D341Med (cell line): ENCODE data around the gene CD82.
"Not testable (repeated sequence)": the region's sequence is repeated elsewhere in the genome, so short reads cannot be mapped to it uniquely, and the experiment has no call there.

ENCODE experiments used
- DNase-seq: peaks from one replicate; pipeline ENCODE4 v3.0.0; 2012; ENCODE audit warnings: low spot score

Gene CD82

DNA sequence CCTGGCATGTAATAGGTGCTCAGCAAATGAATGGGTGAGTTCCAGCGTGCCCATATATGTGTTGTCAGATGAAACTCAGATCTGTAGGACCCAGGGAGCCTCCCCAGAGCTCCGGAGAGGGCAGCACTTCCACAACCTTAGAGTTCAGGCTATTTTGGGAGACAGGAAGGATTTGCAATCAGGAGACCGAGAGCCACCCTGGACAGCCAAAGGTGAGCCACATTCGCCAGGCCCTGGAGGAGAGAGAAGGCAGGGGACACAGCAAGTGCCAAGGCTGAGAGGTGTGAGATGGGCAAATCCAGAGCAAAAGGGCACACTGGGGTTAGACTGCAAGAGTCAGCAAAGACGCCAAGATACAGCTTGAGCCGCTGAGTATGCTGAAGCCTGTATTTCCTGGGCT lies 66.4 kb downstream of the CD82 start:
- DNase-seq = peak; percentile 5

DNA sequence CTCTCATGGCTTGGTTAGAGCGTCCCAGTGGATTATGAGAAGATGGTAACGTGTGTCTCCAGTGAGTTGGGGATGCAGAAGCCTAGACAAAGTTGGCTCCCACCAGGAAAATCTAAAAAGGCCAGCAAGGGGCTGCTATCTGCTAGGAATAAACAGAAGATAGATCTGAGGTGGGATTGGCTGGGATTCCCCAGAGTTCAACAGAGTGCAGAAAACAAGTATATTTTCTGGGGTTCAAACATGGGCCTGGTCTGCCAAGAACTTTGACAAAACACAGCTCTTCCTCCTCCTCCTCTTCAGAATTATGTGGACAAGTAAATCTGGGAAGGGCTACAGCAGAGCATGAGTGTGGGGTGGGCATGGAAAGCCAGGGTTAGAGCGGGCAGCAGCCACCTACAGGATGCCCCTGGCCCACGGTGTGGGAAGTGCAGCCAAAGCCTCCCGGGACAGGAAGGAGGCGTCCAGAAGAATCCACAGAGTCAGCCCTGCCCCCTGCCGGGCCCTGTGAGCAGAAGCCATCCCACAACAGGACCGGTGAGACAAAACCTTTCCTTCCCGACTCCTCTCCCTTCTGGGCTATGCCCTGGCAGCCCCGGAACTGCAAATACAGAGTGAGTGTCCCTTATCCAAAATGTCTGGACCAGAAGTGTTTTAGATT lies 67.1 kb downstream of the CD82 start:
- peak; percentile 49 for DNase-seq

DNA sequence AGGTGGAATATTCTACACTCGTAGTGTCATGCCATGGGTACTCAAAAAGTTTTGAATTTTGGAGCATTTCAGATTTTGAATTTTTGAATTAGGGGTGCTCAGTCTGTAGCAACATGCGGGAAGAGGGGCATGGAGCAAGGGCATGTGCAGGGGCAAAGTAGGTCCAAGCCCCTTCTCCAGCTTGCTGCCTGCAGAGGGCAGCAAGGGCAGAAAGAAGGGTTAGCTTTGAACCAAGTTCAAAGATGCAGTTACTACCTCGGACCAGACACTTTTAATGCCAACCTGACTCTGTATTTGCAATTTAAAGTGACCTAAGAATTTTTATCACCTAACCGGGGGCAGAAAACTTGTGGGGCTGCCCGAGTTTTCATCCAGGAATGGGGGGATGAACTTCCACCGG lies 68.2 kb downstream of the CD82 start:
- peak; percentile 49 for DNase-seq

DNA sequence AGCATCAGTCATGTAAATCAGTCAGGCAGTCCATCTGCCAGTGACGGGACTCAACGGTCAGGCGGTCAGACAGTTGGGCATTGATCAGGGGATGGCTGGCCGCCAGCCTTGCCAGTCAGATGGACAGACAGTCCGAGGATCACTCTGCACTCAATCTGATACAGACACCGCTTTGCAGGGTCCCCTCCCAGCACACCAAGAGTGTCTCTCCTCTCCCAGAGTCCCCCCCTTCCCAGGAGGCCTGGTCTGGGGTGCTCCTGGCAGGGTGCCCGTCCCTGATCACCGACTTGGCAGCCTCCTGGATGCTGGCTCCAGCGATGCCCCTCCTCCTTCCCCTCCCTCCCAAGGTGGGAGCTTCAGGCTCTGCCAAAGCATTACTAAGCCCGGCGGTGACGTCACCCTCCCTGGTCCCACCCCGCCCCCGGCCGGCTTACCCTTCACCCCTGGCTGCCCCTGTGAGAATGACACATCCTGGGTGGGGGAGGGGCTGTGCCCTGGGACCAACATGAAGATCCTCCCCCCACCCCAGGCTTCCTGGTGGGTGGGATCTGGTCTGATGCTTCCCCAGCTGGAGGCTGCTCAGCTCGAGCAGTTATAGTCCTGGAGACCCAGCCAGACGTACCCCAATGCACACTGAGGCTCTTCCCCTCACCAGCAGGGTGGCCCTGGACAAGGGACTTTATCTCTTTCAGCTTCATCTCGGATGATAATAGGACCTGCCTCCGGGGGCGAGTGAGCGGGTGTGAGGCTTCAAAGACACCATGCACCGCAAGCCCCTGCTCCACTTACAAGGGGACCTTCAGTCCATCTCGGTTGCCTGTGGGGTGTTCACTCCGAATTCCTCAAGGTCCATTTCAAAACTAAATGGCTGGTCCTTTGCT lies 69.2 kb downstream of the CD82 start:
- peak; percentile 50 for DNase-seq

DNA sequence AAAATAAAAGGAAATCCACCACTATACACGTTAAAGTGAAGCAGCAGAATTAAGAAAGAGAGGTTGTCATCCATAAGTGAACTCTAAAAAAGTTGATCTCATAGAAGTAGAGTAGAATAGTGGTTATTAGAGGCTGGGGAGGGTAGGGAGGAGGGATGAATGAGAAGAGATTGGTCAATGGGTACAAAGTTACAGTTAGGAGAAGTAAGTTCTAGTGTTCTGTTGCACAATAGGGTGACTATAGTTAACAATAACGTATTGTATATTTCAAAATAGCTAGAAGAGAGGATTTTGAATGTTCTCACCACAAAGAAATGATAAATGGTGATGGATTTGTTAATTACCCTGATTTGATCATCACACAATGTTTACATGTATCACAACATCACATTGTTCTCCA lies 72.0 kb downstream of the CD82 start:
- no peak for DNase-seq

DNA sequence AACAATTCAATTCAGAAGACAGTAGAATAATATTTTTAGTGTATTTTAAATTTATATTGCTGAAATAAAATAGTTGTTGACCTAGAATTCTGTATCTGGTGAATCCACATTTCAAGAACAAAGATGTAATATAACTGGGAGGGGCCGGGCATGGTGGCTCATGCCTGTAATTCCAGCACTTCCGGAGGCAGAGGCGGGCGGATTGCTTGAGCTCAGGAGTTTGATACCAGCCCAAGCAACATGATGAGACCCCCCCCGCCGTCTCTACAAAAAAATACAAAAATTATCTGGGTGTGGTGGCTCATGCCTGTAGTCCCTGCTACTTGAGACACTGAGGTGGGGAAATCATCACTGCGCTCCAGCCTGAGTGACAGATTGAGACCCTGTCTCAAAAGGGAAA lies 72.6 kb downstream of the CD82 start:
- DNase-seq = no peak

DNA sequence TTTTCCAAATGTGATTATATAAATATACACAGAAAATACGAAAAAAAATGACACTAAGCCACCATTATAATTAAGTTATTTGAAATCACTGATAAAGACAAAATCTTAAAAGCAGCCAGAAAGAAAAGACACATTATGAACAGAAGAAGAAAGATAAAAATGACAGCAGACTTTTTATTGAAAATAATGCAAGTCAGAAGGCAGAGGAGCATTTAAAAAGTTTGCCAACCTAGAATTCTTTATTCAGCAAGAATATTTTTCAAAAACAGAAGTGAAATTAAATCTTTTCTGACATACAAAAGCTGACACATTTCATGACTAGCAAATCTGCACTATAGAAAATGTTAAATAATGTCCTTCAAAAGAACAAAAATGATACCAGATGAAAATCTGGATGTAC lies 77.8 kb downstream of the CD82 start:
- no peak for DNase-seq

DNA sequence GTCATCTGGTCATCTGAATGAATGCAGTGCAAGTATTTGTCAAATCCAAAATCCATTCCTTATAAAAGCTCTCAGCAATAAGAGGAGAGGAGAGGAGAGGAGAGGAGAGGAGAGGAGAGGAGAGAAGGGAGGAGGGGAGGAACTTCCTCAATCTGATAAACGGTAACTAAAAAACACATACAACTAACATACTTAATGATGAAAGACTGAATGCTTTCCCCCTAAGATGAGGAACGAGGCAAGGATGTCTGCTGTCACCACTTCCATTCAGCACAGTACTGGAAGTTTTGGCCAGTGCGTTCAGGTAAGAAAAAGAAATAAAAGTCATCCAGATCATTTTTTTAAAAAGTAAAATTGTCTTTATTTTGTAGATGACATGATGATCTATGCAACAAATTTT lies 80.4 kb downstream of the CD82 start:
- DNase-seq = no peak

DNA sequence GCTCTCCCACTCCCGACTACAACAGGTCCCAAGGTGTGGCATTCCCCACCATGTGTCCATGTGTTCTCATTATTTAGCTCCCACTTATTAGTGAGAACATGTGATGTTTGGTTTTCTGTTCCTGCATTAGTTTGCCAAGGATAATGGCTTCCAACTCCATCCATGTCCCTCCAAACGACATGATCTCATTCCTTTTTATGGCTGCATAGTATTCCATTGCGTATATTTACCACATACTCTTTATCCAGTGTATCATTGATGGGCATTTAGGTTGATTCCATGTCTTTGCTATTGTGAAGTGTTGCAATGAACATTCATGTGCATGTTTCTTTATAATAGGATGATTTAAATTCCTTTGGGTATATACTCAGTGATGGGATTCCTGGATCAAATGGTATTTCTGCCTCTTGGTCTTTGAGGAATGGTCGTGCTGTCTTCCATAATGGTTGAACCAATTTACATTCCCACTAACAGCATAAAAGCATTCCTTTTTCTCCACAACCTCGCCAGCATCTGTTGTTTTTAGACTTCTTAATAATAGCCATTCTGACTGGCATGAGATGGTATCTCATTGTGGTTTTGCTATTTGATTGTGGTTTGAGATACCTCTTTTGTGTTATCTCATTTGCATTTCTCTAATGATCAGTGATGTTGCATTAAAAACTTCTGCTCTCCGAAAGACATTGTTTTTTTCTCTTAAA lies 81.9 kb downstream of the CD82 start:
- not testable (repeated sequence) for DNase-seq

DNA sequence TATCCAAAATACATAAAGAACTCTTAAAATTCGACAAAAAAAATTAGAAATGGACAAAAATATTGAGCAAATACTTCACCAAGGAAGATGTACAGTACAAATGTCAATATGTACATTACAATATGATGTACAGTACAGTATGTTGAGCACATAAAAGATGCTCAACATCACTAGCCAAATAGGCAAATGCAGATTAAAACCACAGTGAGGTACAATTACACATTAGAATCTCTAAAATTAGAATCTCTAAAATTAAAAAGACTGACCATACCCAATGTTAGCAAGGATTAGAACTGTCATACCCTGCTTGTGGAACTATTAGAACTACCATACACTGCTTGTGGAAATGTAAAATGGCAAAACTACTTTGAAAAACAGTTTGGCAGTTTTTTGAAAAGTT lies 82.6 kb downstream of the CD82 start:
- no peak for DNase-seq

DNA sequence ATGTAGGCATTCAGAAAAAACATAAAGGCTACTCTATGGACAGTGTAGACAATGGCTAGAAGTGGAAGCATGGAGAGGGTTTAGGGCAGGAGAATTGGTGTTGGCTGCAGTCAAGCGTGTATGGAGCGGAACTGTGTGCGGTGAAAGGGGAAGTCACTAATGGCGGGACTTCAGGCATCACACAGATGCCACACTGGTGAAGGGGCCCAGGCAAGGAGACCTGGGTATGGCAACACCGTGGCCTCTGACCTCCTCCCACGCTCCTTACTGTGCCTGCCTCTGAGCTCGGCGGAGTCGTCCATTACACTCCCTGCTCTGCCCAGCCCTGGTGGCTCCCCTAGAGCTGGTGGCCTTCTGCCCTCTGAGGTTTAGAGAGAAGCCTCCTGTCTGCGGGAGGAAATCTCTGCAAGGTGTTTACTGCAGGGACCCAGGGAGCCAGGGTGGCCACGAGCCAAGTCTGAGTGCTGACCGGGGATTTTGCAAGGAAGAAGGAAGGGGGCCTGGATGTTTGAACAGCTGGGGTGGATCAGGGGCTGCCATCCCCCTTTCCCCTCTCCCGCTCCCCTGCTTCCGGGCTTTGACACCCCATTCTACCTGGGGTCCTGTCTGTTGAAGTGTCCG lies 86.2 kb downstream of the CD82 start:
- no peak for DNase-seq

DNA sequence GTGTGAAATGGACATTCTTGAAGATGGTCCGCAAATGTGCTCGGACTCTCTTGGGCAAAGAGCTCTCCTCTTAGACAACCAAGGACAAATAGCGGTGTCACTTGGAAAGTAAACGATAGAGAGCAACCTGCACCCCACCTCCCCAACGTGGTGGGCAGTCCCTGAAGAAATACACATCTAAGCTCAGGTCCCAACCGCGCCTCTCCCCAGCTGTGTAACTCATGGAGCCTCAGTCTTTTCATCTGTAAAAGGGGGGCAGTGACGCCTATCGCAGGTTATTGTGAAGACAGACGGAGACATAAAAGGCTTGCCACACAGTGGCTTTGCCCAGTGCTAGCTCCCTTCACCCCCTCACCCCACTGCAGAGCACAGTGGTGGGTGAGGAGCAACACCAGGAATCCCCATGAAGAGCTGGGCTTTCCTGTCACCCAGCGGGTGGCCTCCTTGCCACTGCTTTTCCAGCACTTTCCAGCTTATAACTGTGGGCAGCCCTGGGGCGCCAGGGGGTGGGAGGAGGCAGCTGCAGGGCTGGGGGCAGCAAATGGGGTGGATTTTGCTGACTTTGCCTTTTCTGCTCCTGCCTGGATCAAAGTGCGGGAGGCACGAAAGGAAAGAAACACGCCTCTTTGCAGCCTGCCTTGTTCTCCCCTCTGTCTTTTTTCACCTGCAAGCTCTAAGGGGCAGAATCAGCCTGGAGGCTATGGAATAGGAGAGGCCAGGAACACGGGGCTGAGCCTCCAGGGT lies 87.6 kb downstream of the CD82 start:
- no peak for DNase-seq

DNA sequence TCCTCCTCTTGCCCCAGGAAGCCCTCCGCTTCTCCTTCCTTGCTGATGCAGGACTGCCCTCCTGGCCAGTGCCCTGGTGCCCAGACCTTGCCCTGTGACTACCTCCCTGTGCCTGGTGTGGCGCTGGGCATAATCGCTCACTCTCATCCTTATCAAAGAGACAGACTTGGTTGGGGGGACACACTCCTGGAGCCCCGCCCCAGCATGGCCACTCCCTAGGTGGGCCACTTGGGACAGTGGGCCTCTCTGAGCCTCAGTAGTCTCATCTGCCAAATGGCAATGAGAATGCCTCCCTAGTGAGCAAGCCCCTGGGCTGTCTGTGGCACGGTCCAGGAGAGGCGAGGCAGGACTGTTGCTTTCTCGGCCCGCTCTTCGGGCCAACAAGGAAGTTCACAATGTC lies 88.6 kb downstream of the CD82 start:
- DNase-seq = no peak

DNA sequence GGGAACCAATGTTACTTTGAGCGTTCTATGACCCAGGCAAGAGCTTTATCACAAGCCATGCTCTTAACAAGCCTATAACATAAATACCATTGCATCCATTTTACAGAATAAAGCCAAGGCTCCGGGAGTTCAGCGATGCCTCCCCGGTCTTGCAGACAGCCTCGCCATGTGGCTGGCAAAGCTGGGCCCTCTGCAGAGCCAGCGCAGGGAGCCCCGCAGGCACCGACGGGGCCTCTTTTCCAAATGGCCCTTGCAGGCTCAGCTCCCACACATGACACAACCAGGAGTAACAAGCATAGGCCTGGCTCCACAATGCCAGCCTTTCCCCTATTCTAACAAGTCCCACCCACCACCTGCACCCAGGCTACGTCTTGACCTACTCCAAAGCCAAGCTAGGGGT lies 89.1 kb downstream of the CD82 start:
- DNase-seq = no peak

DNA sequence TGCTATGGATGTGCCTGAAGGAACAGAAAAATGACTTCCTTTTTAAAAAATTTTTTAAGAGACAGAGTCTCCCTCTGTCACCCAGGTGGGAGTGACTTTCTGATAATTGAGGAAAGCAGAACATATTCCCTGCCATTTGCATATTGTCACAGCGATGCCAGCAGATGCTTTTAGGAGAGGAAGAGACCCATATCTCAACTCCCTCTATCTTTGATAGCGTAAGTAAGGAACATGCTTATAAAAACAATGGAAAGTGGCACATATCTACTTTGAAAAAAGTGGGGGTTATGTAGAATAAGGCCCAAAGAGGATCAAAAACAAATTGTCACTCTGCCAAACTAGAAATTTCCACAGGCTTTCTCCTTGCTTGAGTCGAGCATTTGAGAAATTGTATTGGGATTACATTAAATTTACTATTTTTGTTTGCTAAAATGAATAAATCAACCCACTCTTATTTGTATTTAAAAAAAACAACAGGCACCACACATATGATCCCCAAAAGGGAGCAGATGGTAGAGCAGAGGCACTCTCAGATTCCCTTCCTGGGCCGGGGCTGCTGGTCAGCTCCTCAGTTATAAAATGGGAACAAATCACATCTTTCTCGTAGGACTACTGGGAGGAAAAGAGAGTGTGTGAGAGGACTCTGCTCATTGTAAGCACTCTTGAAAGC lies 92.5 kb downstream of the CD82 start:
- no peak for DNase-seq

DNA sequence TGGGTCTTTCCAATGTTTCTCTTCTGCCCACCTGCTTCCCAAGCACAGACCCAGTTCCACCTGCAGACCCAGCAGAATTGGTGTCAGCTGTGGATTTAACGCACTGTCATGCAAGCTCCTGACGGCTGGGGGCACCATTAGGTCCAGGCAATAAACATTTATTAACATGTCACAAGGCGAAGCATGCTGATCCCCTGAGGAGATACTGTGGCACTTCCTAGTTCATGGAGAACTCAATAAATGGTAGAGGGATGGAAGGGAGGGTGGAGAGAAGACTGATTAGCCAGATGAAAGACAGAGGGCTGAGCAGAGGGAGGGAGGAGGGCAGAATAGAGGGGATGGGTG lies 93.0 kb downstream of the CD82 start:
- peak; percentile 52 for DNase-seq

DNA sequence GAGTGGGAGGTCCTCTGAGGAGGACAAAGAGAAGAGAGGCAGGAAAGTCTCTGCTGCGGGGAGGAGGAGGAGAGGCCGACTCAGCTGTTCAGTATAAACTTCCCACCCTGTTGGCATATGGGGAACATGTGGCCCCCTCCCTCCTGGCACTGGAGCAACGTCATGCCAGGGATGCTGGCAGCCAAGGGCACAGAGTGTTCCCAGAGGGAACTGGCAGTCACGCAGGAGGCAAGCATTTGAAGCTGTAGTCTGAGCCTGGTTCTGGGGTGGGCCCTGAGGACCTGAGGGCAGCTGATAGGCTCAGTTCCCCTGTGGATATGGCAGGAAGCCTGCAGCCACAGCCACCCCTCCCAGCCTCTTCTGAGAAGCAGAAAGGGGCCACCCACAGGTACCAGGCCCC lies 94.2 kb downstream of the CD82 start:
- DNase-seq = no peak

DNA sequence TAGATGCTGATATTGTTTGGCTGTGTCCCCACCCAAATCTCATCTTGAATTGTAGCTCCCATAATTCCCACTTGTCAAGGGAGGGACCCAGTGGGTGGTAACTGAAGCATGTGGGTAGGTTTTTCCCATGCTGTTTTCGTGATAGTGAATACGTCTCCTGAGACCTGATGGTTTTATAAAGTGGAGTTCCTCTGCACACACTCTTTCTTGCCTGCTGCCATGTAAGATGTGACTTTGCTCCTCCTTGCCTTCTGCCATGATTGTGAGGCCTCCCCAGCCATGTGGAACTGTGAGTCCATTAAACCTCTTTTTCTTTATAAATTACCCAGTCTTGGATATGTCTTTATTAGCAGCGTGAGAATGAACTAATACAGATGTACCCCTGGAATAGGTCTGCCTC lies 95.1 kb downstream of the CD82 start:
- DNase-seq = not testable (repeated sequence)

DNA sequence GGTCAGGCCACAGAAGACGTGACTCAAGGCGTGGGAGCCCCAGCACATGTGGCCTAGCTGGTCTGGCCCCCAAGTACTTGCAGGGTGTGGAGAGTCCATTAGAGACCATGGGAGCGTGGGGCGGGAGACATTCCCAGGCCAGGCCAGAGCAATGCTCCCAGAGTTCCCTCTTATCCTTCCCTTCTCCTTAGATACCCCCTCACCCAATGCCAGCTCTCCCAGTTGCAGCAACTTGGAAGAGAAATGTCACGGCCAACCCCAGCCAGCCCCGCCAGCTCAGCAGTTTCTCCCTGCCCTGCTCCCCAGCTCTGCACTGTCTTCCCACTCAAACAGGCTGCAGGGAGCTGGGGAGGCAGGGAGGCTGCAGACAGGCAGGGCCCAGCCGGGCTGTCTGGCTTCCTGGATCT lies 95.9 kb downstream of the CD82 start:
- DNase-seq = no peak
